Glutamatergic neuron (in vitro differentiated cells): ENCODE data around the gene OTULIN. TPM values are rescaled to one million over a fixed set of nuclear protein-coding genes. Genes with fewer than 3 reads are reported as not detected.

Experiments
- DNase-seq: peaks from one replicate; pipeline ENCODE4 v3.0.0; 2022
- H3K27ac Mint-ChIP-seq: one replicate; pipeline ENCODE4 v1.8.0; 2020; ENCODE audit warnings: mild to moderate bottlenecking, mixed read lengths, inconsistent platforms; ENCODE audit not compliant: unreplicated experiment
- H3K27me3 Mint-ChIP-seq: one replicate; pipeline ENCODE4 v1.8.0; 2020; ENCODE audit warnings: mild to moderate bottlenecking, moderate library complexity, mixed read lengths, inconsistent platforms; ENCODE audit not compliant: unreplicated experiment
- H3K36me3 Mint-ChIP-seq: one replicate; pipeline ENCODE4 v1.8.0; 2020; ENCODE audit warnings: mild to moderate bottlenecking, mixed read lengths, inconsistent platforms; ENCODE audit not compliant: unreplicated experiment
- H3K4me1 Mint-ChIP-seq: one replicate; pipeline ENCODE4 v1.8.0; 2020; ENCODE audit warnings: mild to moderate bottlenecking, low read depth, mixed read lengths, inconsistent platforms; ENCODE audit not compliant: unreplicated experiment
- H3K4me3 Mint-ChIP-seq: one replicate; pipeline ENCODE4 v1.8.0; 2020; ENCODE audit warnings: mild to moderate bottlenecking, mixed read lengths, inconsistent platforms; ENCODE audit not compliant: unreplicated experiment
- H3K9me3 Mint-ChIP-seq: one replicate; pipeline ENCODE4 v1.8.0; 2020; ENCODE audit warnings: mild to moderate bottlenecking, moderate library complexity, mixed read lengths, inconsistent platforms; ENCODE audit not compliant: unreplicated experiment
- CTCF ChIP-seq: fragments of 200-600 bp; sonication (generic); IDR thresholded peaks from one replicate; pipeline ENCODE4 v1.5.0; 2021; ENCODE audit not compliant: partially characterized antibody, unreplicated experiment
- total RNA-seq: library from RNA; stranded (reverse); fragmentation: NEBNext Ultra II Directional; extraction: Animal tissue kit (Norgen Biotek cat#: 25700); gene quantifications from one replicate; pipeline ENCODE4 v1.2.1, GENCODE V29; 2021; ENCODE audit not compliant: unreplicated experiment

The OTULIN gene
- total RNA-seq, 1 donor from 2014 or later: 17.7 TPM

- Mint-ChIP-seq H3K36me3 (no peaks in the 10 kb centered on the region), H3K4me3 (no peak overlapping the region), H3K27ac (no peak overlapping the region), H3K4me1 (peaks cover 6% of the 10 kb centered on the region), H3K9me3 (peaks cover 5% of the 10 kb centered on the region), H3K27me3 (no peaks in the 10 kb centered on the region)
- DNase-seq: no peak
- TF ChIP-seq CTCF: no peak
These were observed 34.6 kb downstream of the OTULIN start for GRCh38 chr5:14699159-14699558.

- Mint-ChIP-seq H3K9me3 (peaks cover 5% of the 10 kb centered on the region), H3K4me1 (peaks cover 6% of the 10 kb centered on the region), H3K27ac (no peak overlapping the region), H3K36me3 (no peaks in the 10 kb centered on the region), H3K27me3 (no peaks in the 10 kb centered on the region), H3K4me3 (no peak overlapping the region)
- DNase-seq: no peak
- TF ChIP-seq CTCF: no peak
These were observed 35.4 kb downstream of the OTULIN start for GRCh38 chr5:14699807-14700400.

- Mint-ChIP-seq H3K27me3 (no peaks in the 10 kb centered on the region), H3K36me3 (no peaks in the 10 kb centered on the region), H3K4me3 (no peak overlapping the region), H3K9me3 (peaks cover 5% of the 10 kb centered on the region), H3K4me1 (peaks cover 6% of the 10 kb centered on the region), H3K27ac (no peak overlapping the region)
- TF ChIP-seq CTCF: no peak
- DNase-seq: no peak
These were observed 36.2 kb downstream of the OTULIN start for GRCh38 chr5:14700478-14701436.

GRCh38 chr5:14701556-14701955, 37.0 kb downstream of the OTULIN start:
- no peaks in the 10 kb centered on the region for H3K27me3 Mint-ChIP-seq
- no peak for TF ChIP-seq CTCF
- peaks cover 6% of the 10 kb centered on the region for H3K4me1 Mint-ChIP-seq
- no peaks in the 10 kb centered on the region for H3K36me3 Mint-ChIP-seq
- no peak overlapping the region for H3K4me3 Mint-ChIP-seq
- H3K27ac Mint-ChIP-seq: no peak overlapping the region
- no peak for DNase-seq
- peaks cover 5% of the 10 kb centered on the region for H3K9me3 Mint-ChIP-seq

GRCh38 chr5:14702238-14702839, 37.8 kb downstream of the OTULIN start:
- H3K27me3 Mint-ChIP-seq: no peaks in the 10 kb centered on the region
- no peak for TF ChIP-seq CTCF
- H3K27ac Mint-ChIP-seq: no peak overlapping the region
- H3K9me3 Mint-ChIP-seq: peaks cover 5% of the 10 kb centered on the region
- no peak overlapping the region for H3K4me3 Mint-ChIP-seq
- H3K36me3 Mint-ChIP-seq: no peaks in the 10 kb centered on the region
- H3K4me1 Mint-ChIP-seq: peaks cover 7% of the 10 kb centered on the region
- DNase-seq: no peak
